Measurements from ENCODE around the gene LGALS8. TPM values are rescaled to one million over a fixed set of nuclear protein-coding genes. Genes with fewer than 3 reads are reported as not detected.

LGALS8 gene
- polyA plus RNA-seq, 2 of the 4 experiments (the other 2 are of a cell fraction): 32.3 to 61.3 TPM

GRCh38 chr1:236509647-236510401 lies 14.0 kb upstream of the LGALS8 start:
- no peak for FAIRE-seq
- ChIA-PET CTCF (interaction anchor here (1.6 kb wide), 1 partner anchor 9 kb away, joined by 5 read pairs; no protein-coding TSS in a partner anchor), POLR2A (no interaction called here)
- TF ChIP-seq EHF (CRISPR knock-in tag; IDR thresholded peaks at IDR 0.05): no peak
- no peak for TF ChIP-seq RAD21 (conservative IDR thresholded peaks at IDR 0.05 in 1 of 2, IDR thresholded peaks at IDR 0.05 in 1 of 2)
- TF ChIP-seq REST (IDR thresholded peaks at IDR 0.05): no peak
- TF ChIP-seq MAZ (IDR thresholded peaks at IDR 0.05; ENCODE audit: borderline replicate concordance, low read depth, low read length): no peak
- TF ChIP-seq JUNB (IDR thresholded peaks at IDR 0.05): no peak
- TF ChIP-seq NPAS2 (CRISPR knock-in tag; IDR thresholded peaks at IDR 0.05; ENCODE audit: borderline replicate concordance): no peak
- no peak for TF ChIP-seq KDM1A (IDR thresholded peaks at IDR 0.05; ENCODE audit: low read depth)
- no peak for TF ChIP-seq NFE2L2 (conservative IDR thresholded peaks at IDR 0.05; ENCODE audit: low read length)
- TF ChIP-seq POLR2AphosphoS2 (conservative IDR thresholded peaks at IDR 0.05; ENCODE audit: low read length): no peak
- TF ChIP-seq NR3C1 (IDR thresholded peaks at IDR 0.05): no peak
- no peak for TF ChIP-seq BHLHE40 (IDR thresholded peaks at IDR 0.05; ENCODE audit: low read depth, low read length)
- no peak for TF ChIP-seq CTCF (IDR thresholded peaks at IDR 0.05)
- no peak for TF ChIP-seq PBX3 (IDR thresholded peaks at IDR 0.05)
- TF ChIP-seq E2F6 (IDR thresholded peaks at IDR 0.05; ENCODE audit: borderline replicate concordance, low read depth): no peak
- no peak for TF ChIP-seq CHD4 (IDR thresholded peaks at IDR 0.05; ENCODE audit: borderline replicate concordance)
- no peak for TF ChIP-seq MAX (IDR thresholded peaks at IDR 0.05)
- no peak for TF ChIP-seq BCL3 (IDR thresholded peaks at IDR 0.05)
- TF ChIP-seq ZSCAN20 (CRISPR knock-in tag; IDR thresholded peaks at IDR 0.05): no peak
- no peak for TF ChIP-seq KDM5A (IDR thresholded peaks at IDR 0.05)
- TF ChIP-seq ELK1 (IDR thresholded peaks at IDR 0.05; ENCODE audit: low read depth, low read length): no peak
- WGBS (ENCODE audit: missing lambda C conversion rate): 83% methylated on average over 8 of the region's 8 CpGs
- ATAC-seq: peak; percentile 34 to 45; a peak in 2 of 6 replicates
- Histone ChIP-seq H3K4me1 (0 out of 3 replicates have a peak, but pooled peaks cover 5% of the 10 kb centered on the region), H3K27ac (no peak overlapping the region), H3K4me3 (no peak overlapping the region), H3K4me2 (no peak overlapping the region), H3K9me3 (no peaks in the 10 kb centered on the region)
- DNase-seq (ENCODE audit: low read depth in 1 of 2, low spot score in 1 of 2): no peak

Measured in A549 (cell line).